Mesodermal cell (in vitro differentiated cells): Measurements from ENCODE around the gene GALNT17.

ENCODE experiments used
- H3K27ac ChIP-seq: 2 replicates; pipeline ENCODE4 v1.7.0; 2013; ENCODE audit warnings: mild to moderate bottlenecking, low read depth, low read length, moderate library complexity; ENCODE audit not compliant: severe bottlenecking
- H3K36me3 ChIP-seq: 2 replicates; pipeline ENCODE4 v1.7.1; 2013; ENCODE audit warnings: mild to moderate bottlenecking, low read length, moderate library complexity; ENCODE audit not compliant: control insufficient read depth, insufficient read depth
- H3K4me1 ChIP-seq: one replicate; pipeline ENCODE4 v1.7.1; 2013; ENCODE audit warnings: mild to moderate bottlenecking, low read length; ENCODE audit not compliant: insufficient read depth, control insufficient read depth, poor library complexity, severe bottlenecking
- H3K4me3 ChIP-seq: 2 replicates; pipeline ENCODE4 v1.7.0; 2013; ENCODE audit warnings: low read length, control low read depth, mild to moderate bottlenecking; ENCODE audit not compliant: insufficient read depth, poor library complexity, severe bottlenecking; ENCODE audit errors: extremely low read depth
- H3K9me3 ChIP-seq: 2 replicates; pipeline ENCODE4 v1.7.1; 2013; ENCODE audit warnings: mild to moderate bottlenecking, low read length, moderate library complexity; ENCODE audit not compliant: control insufficient read depth
- WGBS, 2 experiments: methylation state at CpG; one replicate each; pipeline ENCODE4 v1.1.5; 2013; ENCODE audit warnings: missing lambda C conversion rate in 2 of 2; ENCODE audit not compliant: insufficient coverage in 2 of 2; 5-methylcytosine and 5-hydroxymethylcytosine counted together

Gene GALNT17

DNA sequence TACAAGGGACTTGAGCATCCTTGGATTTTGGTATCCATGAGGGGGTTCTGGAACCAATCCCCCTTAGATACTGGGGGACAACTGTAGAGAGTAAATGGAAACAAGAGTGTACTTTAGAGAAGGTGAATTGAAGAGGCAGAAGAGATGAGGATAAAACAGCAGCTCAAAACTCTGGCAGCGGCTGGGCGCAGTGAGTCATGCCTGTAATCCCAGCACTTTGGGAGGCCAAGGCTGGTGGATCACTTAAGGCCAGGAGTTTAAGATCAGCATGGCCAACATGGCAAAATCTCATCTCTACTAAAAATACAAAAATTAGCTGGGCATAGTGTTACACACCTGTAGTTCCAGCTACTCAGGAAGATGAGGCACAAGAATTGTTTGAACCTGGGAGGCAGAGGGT lies 218.7 kb downstream of the GALNT17 start:
- Histone ChIP-seq H3K27ac (no peak overlapping the region), H3K9me3 (peaks cover 9% of the 10 kb centered on the region), H3K36me3 (no peaks in the 10 kb centered on the region), H3K4me3 (no peak overlapping the region), H3K4me1 (no peaks in the 10 kb centered on the region)
- 93 to 100% methylated on average over 2 of the region's 2 CpGs for WGBS, 2 experiments

DNA sequence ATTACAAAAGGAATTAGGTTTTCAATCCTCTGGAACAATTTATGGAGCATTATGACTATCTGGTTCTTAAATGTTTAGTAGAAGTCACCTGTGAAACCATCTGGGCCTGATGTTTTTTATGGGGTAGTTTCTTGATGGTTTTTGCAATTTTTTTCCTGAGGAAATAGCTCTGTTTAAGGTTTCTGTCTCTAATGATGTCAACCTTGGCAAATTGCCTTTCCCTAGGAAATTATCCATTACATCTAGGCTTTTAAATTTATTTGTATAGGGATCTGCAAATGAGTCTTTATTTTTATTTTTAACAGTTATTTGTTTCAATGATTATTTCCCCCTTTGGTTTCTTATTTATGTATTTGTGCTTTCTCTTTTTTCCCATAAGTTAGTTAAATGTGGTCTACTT lies 222.8 kb downstream of the GALNT17 start:
- Histone ChIP-seq H3K4me3 (no peak overlapping the region), H3K36me3 (no peaks in the 10 kb centered on the region), H3K27ac (no peak overlapping the region), H3K4me1 (no peaks in the 10 kb centered on the region), H3K9me3 (peaks cover 9% of the 10 kb centered on the region)

DNA sequence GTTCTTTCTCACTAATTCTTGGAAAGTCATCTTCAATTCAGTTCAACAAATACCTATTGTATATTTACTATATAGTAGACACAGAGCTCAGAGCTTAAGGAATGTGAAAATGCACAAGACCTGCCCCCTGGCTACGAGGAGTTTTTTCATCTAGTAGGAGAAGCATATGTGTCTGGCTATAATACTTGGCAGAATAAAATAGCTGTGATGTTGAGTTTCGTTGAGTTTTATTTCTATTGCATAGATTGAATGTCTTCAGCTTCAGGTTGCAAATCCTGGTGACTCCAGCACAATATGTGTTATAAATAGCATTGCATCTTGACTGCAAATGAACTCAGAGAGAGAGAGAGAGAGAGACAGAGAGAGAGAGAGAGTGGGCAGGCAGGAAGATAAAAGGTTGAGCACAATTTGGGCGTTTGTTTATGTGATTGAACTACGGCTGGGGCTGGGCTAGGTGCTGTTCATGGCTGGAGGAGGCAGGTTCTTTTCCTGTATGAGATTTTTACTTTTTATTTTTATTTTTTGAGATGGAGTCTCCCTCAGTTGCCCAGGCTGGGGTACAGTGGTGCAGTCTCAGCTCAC lies 229.6 kb downstream of the GALNT17 start:
- no peaks in the 10 kb centered on the region for H3K36me3 ChIP-seq
- 81 to 84% methylated on average over 3 to 4 of the region's 4 CpGs for WGBS, 2 experiments
- no peaks in the 10 kb centered on the region for H3K4me1 ChIP-seq
- no peaks in the 10 kb centered on the region for H3K9me3 ChIP-seq
- H3K27ac ChIP-seq, result no peak overlapping the region
- H3K4me3 ChIP-seq, result no peak overlapping the region

DNA sequence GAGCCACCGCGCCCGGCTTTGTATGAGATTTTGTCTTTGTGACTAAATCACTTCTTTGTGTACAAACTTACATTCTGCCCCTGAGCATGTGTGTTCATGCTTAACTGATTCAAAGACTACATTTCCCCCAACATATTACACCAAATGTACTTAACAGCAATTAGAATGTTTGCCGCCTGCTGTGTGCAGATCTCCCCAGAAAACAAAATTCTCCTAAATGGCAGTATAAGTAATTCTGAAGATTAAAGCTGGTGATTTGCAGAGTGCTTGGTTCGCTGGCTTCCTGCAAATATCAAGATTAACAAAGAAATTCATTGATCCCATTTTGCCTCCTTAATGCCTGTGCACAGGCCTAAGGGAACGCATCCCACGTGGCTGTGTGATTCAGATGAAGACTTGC lies 230.3 kb downstream of the GALNT17 start:
- Histone ChIP-seq H3K9me3 (no peaks in the 10 kb centered on the region), H3K36me3 (no peaks in the 10 kb centered on the region)
- 94 to 100% methylated on average over 1 to 6 of the region's 7 CpGs for WGBS, 2 experiments

DNA sequence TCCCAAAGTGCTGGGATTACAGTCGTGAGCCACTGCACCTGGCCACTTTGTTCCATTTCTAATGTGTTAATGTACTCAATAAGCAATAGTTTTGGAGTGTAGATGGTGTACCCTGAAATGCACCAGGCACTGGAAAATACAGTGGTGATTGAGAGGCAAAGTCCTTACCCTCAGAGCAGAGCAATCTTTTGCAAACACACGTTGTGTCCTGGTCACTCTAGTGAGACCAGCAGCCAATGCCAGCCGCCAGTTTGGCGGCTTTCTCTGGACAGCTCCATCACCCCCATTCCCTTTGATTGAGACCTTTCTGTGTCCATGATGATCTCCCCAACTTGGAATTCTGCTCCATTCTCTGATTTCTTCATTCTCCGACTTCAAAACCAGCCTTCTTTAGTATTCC lies 231.3 kb downstream of the GALNT17 start:
- Histone ChIP-seq H3K4me3 (no peak overlapping the region), H3K4me1 (no peaks in the 10 kb centered on the region), H3K27ac (no peak overlapping the region), H3K9me3 (no peaks in the 10 kb centered on the region), H3K36me3 (no peaks in the 10 kb centered on the region)
- WGBS, 2 experiments, result 87 to 96% methylated on average over 3 of the region's 5 CpGs

More for the DNA sequence above, 230.3 kb downstream of the GALNT17 start:
- H3K4me3 ChIP-seq, result no peak overlapping the region
- no peaks in the 10 kb centered on the region for H3K4me1 ChIP-seq
- H3K27ac ChIP-seq, result no peak overlapping the region

DNA sequence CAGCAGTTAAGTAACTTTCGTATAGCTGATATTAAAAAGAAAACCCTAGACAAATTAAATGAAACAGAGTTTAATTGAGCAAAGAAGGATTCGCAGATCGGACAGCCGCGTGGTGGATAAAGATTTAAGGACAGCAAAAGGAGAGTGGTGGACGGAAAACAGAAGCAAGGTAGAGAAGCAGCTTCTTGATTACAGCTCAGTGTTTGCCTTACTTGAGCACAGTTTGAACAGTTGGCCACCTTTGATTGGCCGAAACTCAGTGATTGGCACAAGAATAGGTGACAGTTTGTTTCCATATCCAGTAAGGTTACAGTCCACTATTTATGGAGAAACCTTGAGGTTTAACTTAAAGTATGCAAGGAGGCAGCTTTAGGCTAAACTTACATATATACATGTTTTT lies 231.7 kb downstream of the GALNT17 start:
- H3K9me3 ChIP-seq, result no peaks in the 10 kb centered on the region
- no peak overlapping the region for H3K27ac ChIP-seq
- WGBS, 2 experiments, result 89 to 98% methylated on average over 6 of the region's 7 CpGs
- H3K4me1 ChIP-seq, result no peaks in the 10 kb centered on the region
- H3K36me3 ChIP-seq, result no peaks in the 10 kb centered on the region
- H3K4me3 ChIP-seq, result no peak overlapping the region

DNA sequence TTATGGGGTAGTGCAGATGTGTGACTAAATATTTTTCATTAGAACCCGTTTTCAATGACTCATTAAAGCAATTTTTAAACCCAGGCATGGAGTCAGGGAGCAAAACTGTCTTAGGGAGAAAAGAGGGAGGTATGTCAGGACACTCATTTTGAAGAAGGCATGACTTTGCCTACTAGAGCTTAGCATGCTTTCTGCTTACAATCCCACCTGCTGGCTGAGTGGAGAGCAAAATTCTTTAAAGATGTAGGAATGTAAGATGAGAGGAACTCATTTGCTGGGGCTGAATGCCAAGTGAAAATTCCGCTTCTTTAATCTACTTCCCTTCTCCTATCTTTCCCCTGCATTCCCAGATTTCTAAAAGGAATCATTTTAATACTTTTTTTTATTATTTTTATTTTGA lies 232.6 kb downstream of the GALNT17 start:
- H3K4me1 ChIP-seq, result no peaks in the 10 kb centered on the region
- H3K27ac ChIP-seq, result no peak overlapping the region
- WGBS, 2 experiments, result 71% methylated on average over 1 of the region's 2 CpGs; no CpG with 5 or more reads in 1 of the 2 experiments
- no peaks in the 10 kb centered on the region for H3K36me3 ChIP-seq
- H3K9me3 ChIP-seq, result no peaks in the 10 kb centered on the region
- no peak overlapping the region for H3K4me3 ChIP-seq

DNA sequence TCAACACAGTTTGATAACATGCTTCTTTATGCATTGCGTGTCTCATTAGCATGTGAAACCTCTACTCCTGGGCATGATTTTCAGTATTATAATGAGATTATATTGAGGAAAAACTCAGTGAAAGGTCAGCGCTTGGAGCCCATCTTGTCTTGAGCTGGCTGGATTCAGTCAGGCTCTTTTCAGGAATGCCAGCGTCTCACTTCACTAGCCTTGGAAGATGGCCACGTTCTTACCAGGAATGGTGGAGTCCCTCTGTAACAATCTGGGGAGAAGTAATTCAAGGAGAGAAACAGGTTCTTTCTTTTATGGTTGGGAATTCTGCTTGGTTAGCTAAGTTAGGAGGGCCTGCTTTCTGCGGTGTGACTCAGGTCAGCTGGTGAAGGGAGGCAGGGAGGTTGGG lies 241.0 kb downstream of the GALNT17 start:
- WGBS, 2 experiments, result 94 to 95% methylated on average over 3 to 5 of the region's 5 CpGs
- no peak overlapping the region for H3K27ac ChIP-seq
- no peaks in the 10 kb centered on the region for H3K4me1 ChIP-seq
- H3K36me3 ChIP-seq, result no peaks in the 10 kb centered on the region
- H3K9me3 ChIP-seq, result peaks cover 7% of the 10 kb centered on the region
- no peak overlapping the region for H3K4me3 ChIP-seq

DNA sequence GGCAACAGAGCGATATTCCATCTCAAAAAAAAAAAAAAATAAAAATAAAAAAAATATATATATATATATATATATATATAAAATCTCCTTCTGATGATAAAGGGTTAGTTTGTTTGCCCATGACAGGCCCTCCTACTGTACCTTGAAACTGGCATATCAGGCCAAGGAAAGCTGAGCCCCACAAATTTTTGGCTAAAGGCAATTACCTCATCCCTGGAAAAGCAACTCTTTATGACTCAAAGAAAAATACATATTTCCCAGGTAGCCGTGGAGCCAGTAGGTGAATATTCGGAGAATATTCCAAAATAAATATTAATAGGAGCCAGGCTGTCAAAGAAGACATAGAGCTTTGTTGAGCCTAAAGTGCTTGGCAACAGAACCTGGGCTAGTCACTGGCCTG lies 245.1 kb downstream of the GALNT17 start:
- WGBS, 2 experiments, result no CpG with 5 or more reads among the region's 3 CpGs
- Histone ChIP-seq H3K9me3 (peaks cover 14% of the 10 kb centered on the region), H3K4me1 (no peaks in the 10 kb centered on the region), H3K4me3 (no peak overlapping the region), H3K27ac (no peak overlapping the region), H3K36me3 (no peaks in the 10 kb centered on the region)

DNA sequence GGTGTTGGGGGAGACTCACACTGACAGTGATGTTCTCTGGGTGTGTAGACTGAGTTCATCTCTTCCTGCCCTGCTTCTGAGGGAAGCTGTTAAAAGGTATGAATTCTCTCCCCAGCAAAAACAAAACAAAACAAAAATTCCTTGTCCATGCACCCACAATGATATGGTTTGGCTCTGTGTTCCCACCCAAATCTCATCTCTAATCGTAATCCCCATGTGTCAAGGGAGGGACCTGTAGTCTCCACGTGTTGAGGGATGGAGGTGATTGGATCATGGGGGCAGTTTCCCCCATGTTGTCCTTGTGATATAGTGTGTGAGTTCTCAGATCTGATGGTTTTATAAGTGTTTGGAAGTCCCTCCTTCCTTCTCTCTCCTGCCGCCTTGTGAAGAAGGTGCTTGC lies 245.5 kb downstream of the GALNT17 start:
- H3K4me1 ChIP-seq, result no peaks in the 10 kb centered on the region
- no peak overlapping the region for H3K27ac ChIP-seq
- H3K9me3 ChIP-seq, result peaks cover 14% of the 10 kb centered on the region
- H3K4me3 ChIP-seq, result no peak overlapping the region
- H3K36me3 ChIP-seq, result no peaks in the 10 kb centered on the region
- no CpG with 5 or more reads among the region's 3 CpGs for WGBS, 2 experiments

DNA sequence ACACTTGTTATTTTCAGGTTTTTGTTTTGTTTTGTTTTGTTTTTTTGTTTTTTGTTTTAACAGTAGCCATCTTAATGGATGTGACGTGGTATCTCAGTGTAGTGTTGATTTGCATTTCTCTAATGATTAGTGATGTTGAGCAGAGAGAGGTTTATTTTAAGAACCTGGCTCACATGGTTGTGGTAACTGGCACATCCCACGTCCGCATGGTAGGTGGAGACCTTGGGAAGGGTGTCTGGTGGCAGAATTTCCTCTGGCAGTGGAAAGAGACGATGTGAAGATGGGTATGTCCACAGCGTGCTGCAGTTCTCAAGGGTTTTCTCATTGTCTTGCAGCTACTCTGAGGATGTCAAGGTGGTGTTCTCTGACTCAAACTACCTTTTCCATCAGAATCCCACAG lies 252.2 kb downstream of the GALNT17 start:
- Histone ChIP-seq H3K27ac (no peak overlapping the region), H3K4me1 (no peaks in the 10 kb centered on the region), H3K9me3 (peaks cover 4% of the 10 kb centered on the region), H3K4me3 (no peak overlapping the region), H3K36me3 (no peaks in the 10 kb centered on the region)
- WGBS, 2 experiments, result 89 to 92% methylated on average over 1 to 3 of the region's 5 CpGs
